ENCODE measurements around the gene MBL2. TPM values are rescaled to one million over a fixed set of nuclear protein-coding genes. Genes with fewer than 3 reads are reported as not detected.

MBL2 gene
- total RNA-seq, 1 experiment from 2014 or later = not detected

GRCh38 chr10:52780391-52781155 is 8.0 kb upstream of the MBL2 start:
- ATAC-seq = peak; percentile 24

DNA sequence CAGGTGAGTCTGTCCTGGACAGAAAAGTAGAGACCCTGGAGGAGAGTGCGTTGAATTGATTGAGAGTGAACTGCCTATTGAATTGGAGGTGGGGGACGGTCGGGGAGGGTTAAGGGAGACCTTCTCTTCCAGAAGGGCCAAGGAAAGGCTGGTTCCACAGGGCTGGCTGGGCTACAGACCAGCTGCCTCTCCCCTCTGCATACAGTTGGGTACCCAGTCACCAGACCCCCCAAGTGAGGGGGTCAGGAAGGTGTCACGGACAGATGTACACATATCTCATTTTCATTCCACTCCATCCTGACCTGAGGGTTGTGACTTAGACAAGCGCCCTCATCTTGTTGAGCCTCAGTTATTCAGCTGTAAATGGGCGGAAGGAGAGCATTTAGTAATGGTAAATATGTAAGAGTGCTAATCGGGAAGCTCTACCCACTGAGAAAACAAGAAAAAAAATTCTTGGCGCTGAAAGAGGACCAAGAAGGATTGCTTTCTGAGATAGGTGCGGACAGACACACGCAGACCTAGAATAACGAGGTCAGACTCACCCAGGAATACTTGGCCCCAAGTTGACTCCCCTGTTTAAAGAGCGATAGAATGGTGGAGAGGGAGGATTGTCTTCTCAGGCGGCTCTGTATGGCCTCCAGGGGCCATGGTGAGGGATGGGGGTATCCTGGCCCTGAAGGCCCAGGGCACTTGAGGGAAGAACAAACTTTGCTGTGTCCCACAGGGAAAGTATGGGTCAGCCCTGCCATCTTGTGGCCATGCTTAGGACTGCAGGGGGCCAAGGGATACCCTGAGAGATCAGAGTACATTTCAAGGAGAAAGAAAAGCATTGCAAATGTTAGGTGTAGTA is 7.2 kb upstream of the MBL2 start:
- ATAC-seq = peak; percentile 95
- intact Hi-C loops (cut with micrococcal nuclease; ENCODE audit: unreplicated experiment) (loop anchor here (1.0 to 10.0 kb wide), 4 partner anchors 38 to 1795 kb away; no protein-coding TSS in a partner anchor), in situ Hi-C loops (cut with HindIII; ENCODE audit: low pct_unique_long_range_greater_than_20kb, low sequenced_read_pairs) (no loop called here)
- POLR2A ChIA-PET = no interaction called here
- CTCF ChIA-PET = interaction anchor here (0.7 to 1.3 kb wide), 4 partner anchors 135 to 561 kb away, joined by 3 to 13 read pairs (median 4); no protein-coding TSS in a partner anchor
- TF ChIP-seq POLR2AphosphoS5 (IDR thresholded peaks at IDR 0.05; ENCODE audit: low read depth, low read length) = no peak
- TF ChIP-seq TCF7L2 (IDR thresholded peaks at IDR 0.05; ENCODE audit: low read depth, low read length) = no peak
- TF ChIP-seq, protein P1, sequence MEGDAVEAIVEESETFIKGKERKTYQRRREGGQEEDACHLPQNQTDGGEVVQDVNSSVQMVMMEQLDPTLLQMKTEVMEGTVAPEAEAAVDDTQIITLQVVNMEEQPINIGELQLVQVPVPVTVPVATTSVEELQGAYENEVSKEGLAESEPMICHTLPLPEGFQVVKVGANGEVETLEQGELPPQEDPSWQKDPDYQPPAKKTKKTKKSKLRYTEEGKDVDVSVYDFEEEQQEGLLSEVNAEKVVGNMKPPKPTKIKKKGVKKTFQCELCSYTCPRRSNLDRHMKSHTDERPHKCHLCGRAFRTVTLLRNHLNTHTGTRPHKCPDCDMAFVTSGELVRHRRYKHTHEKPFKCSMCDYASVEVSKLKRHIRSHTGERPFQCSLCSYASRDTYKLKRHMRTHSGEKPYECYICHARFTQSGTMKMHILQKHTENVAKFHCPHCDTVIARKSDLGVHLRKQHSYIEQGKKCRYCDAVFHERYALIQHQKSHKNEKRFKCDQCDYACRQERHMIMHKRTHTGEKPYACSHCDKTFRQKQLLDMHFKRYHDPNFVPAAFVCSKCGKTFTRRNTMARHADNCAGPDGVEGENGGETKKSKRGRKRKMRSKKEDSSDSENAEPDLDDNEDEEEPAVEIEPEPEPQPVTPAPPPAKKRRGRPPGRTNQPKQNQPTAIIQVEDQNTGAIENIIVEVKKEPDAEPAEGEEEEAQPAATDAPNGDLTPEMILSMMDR (IDR thresholded peaks at IDR 0.05) = peak; percentile 97
- TF ChIP-seq SIN3A (IDR thresholded peaks at IDR 0.05; ENCODE audit: borderline replicate concordance, insufficient read depth, low read depth, low read length) = no peak
- TF ChIP-seq, protein P2, sequence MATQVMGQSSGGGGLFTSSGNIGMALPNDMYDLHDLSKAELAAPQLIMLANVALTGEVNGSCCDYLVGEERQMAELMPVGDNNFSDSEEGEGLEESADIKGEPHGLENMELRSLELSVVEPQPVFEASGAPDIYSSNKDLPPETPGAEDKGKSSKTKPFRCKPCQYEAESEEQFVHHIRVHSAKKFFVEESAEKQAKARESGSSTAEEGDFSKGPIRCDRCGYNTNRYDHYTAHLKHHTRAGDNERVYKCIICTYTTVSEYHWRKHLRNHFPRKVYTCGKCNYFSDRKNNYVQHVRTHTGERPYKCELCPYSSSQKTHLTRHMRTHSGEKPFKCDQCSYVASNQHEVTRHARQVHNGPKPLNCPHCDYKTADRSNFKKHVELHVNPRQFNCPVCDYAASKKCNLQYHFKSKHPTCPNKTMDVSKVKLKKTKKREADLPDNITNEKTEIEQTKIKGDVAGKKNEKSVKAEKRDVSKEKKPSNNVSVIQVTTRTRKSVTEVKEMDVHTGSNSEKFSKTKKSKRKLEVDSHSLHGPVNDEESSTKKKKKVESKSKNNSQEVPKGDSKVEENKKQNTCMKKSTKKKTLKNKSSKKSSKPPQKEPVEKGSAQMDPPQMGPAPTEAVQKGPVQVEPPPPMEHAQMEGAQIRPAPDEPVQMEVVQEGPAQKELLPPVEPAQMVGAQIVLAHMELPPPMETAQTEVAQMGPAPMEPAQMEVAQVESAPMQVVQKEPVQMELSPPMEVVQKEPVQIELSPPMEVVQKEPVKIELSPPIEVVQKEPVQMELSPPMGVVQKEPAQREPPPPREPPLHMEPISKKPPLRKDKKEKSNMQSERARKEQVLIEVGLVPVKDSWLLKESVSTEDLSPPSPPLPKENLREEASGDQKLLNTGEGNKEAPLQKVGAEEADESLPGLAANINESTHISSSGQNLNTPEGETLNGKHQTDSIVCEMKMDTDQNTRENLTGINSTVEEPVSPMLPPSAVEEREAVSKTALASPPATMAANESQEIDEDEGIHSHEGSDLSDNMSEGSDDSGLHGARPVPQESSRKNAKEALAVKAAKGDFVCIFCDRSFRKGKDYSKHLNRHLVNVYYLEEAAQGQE (IDR thresholded peaks at IDR 0.05; ENCODE audit: insufficient read depth in 1 of 2, low read depth in 2 of 2, low read length in 1 of 2) = no peak
- H3K9me3 ChIP-seq (ENCODE audit: control insufficient read depth, insufficient read depth, low read depth, low read length) = no peaks in the 10 kb centered on the region
- no peaks in the 10 kb centered on the region for H3K27me3 ChIP-seq (ENCODE audit: control insufficient read depth, insufficient read depth, low read length)
- BruUV-seq (replicated peaks) = no TSS peak
- H3K4me3 ChIP-seq (ENCODE audit: low read depth in 2 of 2, low read length in 2 of 2) = no peak overlapping the region
- DNase-seq (ENCODE audit: low read depth, low spot score) = peak; percentile 47
- H3K27ac ChIP-seq (ENCODE audit: low read length) = peak overlapping the region; percentile 51; the same call in 1 of the 2 replicates
- no peaks in the 10 kb centered on the region for H3K4me1 ChIP-seq (ENCODE audit: control insufficient read depth, insufficient read depth, low read length)
- H3K36me3 ChIP-seq (ENCODE audit: control insufficient read depth, insufficient read depth, low read length) = no peaks in the 10 kb centered on the region

More at GRCh38 chr10:52780391-52781155, 8.0 kb upstream of the MBL2 start:
- Histone ChIP-seq H3K27ac (ENCODE audit: low read length) (peak overlapping the region; percentile 40; the same call in 1 of the 2 replicates), H3K4me1 (ENCODE audit: control insufficient read depth, insufficient read depth, low read length) (no peaks in the 10 kb centered on the region), H3K4me3 (ENCODE audit: low read depth in 2 of 2, low read length in 2 of 2) (no peak overlapping the region), H3K27me3 (ENCODE audit: control insufficient read depth, insufficient read depth, low read length) (no peaks in the 10 kb centered on the region), H3K36me3 (ENCODE audit: control insufficient read depth, insufficient read depth, low read length) (no peaks in the 10 kb centered on the region), H3K9me3 (ENCODE audit: control insufficient read depth, insufficient read depth, low read depth, low read length) (no peaks in the 10 kb centered on the region)
- in situ Hi-C loops (cut with HindIII; ENCODE audit: low pct_unique_long_range_greater_than_20kb, low sequenced_read_pairs) = no loop called here
- ChIA-PET POLR2A (no interaction called here), CTCF (interaction anchor here (0.6 to 1.3 kb wide), 6 partner anchors 40 to 473 kb away, joined by 3 to 13 read pairs (median 4); no protein-coding TSS in a partner anchor)
- no peak for DNase-seq (ENCODE audit: low read depth, low spot score)
- no TSS peak for BruUV-seq (replicated peaks)
- intact Hi-C loops (cut with micrococcal nuclease; ENCODE audit: unreplicated experiment) = loop anchor here (1.0 to 5.0 kb wide), 3 partner anchors 39 to 463 kb away; no protein-coding TSS in a partner anchor
- TF ChIP-seq TCF7L2 (IDR thresholded peaks at IDR 0.05; ENCODE audit: low read depth, low read length) (no peak), POLR2AphosphoS5 (IDR thresholded peaks at IDR 0.05; ENCODE audit: low read depth, low read length) (no peak), SIN3A (IDR thresholded peaks at IDR 0.05; ENCODE audit: borderline replicate concordance, insufficient read depth, low read depth, low read length) (no peak)
- TF ChIP-seq, protein P1 (IDR thresholded peaks at IDR 0.05) = no peak; the same call in none of the 2 replicates
- TF ChIP-seq, protein P2 (IDR thresholded peaks at IDR 0.05; ENCODE audit: insufficient read depth in 1 of 2, low read depth in 2 of 2, low read length in 1 of 2) = no peak
